HG03064 (cell line): Measurements from ENCODE around the gene GIPC2.

Source experiments
- ATAC-seq: cut with Tn5 transposase; IDR thresholded peaks from one replicate; pipeline ENCODE4 v1.9.1; 2021; ENCODE audit warnings: low read depth; ENCODE audit not compliant: unreplicated experiment

Gene GIPC2

DNA sequence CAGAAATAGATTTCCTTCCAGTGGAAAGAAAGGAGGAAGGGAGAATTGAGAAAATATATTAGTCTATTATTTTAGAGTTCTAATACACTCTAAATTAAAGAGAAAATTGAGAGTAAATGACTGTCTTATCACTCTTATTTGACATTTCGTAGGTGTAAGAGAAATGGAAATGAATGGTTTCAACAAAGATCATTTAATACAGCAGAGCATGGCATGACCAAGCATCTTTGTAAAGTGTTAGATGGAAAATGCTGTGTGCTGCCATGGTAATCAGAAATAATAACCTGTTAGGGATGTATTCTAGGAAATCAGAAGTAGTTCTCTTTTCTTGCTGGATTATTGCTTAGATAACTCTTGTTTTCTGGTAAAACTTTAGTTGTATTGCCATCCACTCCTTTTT, 90.9 kb downstream of the GIPC2 start:
- ATAC-seq: no peak

DNA sequence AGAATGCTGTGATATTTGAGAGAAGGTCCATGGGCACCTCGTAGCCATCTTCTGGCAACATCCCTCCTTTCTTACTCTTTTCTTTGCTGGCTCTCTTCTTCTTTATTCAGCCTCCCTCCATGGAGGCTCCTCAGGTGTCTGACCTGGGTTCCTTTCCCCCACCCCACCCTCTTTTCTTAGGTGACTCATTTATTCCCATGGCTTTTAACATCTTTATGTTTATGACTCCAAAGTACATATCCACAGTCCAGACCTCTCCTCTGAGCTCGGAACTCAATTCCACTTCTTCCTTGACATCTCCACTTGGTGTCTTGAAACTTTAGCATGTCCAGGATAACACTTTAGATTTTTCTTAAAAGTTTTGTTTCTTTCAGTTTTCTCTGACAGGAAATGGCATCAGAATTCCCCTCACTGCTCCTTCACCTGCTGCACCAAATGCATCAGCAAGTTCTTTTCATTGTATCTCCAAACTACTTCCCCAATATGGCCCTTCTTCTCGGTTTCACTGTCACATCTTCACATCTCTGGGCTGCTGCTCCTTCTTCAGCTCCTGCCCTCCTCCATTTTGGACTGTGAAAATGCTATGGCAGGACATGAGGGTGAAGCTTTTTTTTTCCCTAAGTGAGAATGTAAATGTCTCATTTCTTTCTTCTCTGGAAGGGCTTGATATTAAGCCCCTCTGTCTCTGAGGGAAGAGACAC, 95.9 kb downstream of the GIPC2 start:
- no peak for ATAC-seq

DNA sequence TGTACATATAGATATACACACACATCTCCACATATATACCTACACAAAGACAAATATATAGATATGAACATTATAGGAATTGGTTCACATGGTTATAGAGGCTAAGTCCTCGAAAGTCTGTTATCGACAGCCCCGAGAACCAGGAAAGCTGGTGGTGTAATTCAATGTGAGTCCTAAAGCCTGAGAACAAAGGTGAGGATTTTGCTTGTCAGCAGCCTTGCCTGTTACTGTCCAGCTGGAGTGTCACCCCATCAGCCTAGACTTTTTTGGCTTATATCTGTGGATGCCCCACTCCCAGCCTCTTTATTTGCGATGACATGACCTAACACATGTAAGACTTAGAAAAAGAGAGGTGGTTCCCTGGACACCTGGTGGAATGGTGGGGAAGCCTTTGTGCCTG, 97.0 kb downstream of the GIPC2 start:
- peak; percentile 8 for ATAC-seq

DNA sequence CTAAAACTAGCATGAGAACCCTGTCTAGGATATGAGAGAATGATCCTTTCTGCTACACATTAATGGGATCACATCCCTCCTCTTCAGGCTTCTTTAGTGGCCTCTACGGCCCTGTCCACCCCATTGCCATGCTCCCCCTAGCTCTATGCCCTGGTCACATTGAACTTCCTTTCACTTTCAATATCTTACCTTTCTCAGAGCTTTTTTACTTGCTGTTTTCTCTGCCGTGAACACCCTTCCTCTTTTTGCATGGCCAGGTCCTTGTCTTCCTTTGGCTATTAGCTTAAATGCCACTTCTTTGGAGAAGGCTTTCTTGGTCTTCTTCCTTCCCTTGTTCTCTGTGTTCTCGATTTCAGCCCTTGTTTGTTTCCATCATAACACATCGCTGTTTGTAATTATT, 97.4 kb downstream of the GIPC2 start:
- ATAC-seq: peak; percentile 76

DNA sequence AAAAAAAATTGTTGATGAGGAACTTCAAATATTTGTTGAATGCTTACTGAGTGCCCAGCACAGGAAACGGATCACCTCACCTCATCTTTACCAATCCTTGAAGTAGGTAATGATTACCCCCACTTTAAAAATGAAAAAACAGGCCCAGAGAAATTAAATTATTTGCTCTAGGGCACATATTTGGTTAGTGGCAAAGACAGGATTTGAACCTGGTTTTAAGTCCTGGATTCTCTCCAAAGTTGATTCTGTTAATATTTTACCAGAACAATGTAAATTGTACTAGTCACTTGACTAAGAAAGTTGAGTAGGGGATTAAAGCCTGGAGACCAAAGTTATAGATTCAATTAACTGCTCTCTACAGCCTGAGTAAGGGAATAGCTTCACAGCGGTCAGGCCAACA, 97.9 kb downstream of the GIPC2 start:
- no peak for ATAC-seq

DNA sequence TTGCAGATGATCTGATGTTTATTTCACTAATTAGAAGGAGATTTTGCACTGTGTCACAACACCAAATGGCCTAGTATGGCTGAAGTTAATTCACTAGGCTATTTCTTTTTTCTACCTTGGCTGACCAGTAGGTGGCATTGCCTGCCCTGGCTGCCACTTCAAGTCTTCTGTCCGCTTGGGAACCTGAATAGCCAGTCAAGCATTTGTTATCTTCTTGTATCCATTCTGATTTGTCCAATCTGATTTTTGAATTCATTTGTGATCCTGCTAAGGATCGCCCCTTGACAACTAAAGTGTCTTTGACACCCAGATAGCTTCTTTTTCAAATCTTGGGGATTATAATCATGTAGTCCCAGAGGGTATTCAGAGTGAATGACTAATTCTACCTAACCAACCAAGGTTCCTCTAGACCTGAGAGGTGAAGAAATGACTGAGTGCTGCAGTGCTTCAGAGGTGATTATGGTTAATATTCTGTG, 99.4 kb downstream of the GIPC2 start:
- peak; percentile 62 for ATAC-seq

DNA sequence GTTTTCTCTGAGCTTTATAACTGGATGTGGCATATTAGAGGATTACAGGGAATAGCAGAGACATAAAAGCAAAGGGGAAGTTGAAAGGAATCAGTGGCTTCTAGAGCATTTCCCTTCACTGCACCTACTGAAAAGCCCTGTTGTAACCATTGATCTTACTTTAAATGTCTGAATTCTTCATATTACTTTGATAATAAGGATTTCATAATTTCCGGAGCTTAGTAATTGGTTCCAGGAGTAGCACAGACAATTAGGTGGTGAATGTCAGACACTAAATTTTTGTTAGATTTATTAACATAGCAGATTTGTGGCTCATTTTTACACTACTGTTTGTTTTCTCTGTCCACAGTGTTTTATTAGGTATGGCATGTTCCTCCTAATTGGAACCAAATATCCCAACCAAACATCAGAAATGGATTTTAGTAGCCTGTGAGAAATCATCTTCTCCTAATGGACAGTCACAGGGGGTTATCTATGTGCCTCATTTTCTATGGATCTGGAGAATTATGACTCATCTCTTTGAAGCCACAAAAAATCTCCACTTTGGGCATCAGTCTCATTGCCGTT, 100.5 kb downstream of the GIPC2 start:
- no peak for ATAC-seq

DNA sequence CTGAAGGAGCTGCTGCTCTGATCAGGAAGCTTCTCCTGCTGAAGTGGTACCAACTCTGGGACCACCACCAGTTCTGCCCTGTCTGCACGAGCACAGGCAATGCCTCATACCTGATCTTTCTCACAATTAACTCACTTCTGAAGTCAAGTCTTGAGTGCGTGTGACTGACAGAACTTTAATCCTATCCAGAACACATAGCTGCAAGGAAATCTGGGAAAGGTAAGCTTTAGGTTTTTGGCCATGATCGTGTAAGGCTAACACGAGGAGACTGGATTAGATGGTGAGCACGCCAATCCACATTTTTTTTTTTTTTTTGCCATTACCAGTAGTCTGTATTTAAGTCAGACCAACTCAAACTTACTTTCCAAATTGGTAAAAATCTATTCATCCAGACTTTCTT, 101.3 kb downstream of the GIPC2 start:
- no peak for ATAC-seq

DNA sequence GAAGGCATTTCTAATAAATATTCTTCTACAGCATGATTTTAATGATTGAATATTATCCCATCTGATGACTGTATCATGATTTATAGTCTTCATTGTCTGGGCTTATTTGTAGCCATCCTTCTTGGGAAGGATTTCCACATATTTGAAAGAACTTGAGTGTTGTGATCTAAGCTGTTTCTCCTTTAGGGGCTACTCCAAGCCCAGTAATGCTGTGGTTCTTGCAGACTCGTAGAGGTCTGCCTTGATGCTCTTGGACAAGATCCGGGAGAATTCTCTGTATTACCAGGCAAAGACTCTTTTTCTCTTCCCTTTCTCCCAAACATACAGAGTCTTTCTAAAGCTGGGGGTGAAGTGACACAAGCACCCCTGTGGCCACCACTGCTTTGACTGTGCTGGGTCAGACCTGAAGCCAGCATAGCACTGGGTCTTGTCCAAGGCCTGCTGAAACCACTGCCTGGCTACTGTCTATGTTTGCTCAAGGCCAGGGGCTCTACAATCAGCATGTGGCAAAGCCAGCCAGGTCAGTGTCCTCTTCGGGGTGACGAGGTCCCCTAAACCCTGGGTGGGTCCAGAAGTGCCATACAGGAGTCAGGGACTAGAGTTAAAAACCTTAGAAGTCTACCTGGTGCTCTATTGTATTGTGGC, 107.4 kb downstream of the GIPC2 start:
- ATAC-seq: no peak

DNA sequence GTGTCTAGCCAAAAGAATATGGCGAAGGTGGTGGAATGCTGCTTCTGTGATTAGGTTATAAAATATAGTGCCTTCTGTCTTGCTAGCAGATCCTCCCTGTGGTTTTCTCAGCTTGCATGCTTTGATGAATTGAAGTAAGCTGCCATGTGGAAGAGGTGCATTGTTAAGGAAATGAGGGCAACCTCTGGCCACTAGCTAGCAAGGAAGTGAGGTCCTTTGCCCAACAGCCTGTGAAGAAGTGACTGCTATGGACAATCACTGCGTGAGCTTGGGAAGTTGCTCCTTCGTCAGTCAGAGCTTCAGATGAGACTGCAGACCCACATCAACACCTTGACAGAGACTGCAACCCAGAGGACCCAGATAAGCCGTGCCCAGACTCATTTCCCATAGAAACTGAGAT, 109.4 kb downstream of the GIPC2 start:
- no peak for ATAC-seq

DNA sequence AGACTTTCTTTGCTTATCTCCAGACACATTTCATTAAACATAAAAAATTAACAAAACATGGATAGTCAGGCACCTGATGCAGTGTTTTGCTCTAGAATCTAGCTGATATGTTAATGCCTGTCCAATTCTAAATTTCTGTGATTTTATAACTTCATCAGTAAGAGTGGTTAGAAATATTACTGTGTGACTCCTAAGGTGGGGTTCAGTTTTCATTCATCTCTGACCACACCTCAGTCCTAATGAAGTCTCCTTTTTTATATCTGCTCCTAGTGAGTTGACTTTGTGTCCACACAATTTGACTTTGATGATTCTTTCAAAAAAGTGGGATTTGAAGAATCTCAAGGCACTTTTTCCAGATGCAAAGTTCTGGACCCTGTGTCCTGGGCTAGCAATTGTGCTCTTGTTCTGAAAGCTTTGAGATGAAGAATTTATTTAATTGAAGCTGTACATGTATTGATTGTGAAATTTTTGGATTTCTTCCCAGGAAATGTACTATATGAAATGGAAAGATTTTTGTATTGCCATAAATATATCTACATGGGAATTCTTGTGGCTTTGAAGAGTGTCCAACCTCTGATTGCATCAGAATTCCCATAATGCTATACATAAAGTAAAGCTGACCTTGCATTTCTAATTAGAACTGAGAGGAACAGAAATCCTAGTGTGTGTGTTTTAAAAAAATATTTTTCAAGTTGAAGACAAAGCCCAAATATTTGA, 111.2 kb downstream of the GIPC2 start:
- ATAC-seq: no peak

DNA sequence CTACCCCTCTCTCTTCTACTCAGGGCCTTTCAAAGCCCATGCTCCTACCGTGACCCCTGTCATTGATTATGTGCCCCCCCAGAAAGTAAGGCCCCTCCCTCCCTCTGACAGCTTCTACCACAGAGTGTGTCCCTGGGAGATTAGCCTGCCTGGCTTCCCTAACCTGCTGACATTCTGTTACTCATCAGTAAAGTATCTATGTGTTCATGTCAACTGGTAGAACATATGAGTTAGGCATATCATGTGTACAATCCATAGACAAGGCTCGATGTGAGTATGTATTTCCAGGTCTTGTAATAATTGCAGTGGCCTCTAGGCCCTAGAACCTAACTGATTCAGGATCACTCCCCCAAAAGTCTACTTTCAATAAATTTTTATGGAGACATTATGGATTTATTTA, 120.0 kb downstream of the GIPC2 start:
- ATAC-seq: no peak

DNA sequence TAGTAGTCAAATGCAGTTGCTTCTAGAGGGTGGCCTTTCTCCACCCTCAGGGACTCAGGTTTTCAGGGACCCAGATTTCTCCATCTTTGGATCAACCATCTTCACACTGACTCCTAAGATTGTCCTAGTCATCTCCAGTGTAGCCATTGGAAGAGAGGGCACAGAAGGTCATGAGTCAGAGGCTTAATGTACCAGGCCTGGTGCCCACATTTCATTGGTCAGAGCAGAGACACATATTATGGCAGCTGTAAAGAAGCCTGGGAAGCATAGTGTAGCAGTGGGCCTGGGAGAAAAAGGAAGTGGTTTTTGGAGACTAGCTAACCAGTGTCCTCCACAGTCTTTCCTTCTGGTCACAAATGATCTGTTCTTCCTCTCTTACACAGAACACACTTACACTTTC, 122.5 kb downstream of the GIPC2 start:
- no peak for ATAC-seq

DNA sequence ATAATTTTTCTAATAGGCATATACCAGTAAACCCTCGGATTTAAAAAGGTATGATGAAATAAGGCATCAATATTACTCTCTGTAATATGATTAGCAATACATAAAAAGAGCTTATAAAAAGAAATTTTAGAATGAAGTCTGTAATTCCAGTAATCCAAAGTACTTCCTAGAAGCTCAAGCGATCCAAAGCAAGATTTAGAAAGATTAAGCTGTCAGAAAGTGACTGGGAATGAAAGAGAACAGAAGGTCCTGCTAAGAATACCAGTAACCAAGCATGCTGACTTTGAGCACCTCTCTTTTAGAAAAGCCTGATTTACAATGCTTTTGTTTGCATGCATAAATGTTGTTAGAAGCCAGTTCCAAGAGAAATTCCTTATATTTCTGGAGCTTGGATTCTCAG, 125.1 kb downstream of the GIPC2 start:
- no peak for ATAC-seq

DNA sequence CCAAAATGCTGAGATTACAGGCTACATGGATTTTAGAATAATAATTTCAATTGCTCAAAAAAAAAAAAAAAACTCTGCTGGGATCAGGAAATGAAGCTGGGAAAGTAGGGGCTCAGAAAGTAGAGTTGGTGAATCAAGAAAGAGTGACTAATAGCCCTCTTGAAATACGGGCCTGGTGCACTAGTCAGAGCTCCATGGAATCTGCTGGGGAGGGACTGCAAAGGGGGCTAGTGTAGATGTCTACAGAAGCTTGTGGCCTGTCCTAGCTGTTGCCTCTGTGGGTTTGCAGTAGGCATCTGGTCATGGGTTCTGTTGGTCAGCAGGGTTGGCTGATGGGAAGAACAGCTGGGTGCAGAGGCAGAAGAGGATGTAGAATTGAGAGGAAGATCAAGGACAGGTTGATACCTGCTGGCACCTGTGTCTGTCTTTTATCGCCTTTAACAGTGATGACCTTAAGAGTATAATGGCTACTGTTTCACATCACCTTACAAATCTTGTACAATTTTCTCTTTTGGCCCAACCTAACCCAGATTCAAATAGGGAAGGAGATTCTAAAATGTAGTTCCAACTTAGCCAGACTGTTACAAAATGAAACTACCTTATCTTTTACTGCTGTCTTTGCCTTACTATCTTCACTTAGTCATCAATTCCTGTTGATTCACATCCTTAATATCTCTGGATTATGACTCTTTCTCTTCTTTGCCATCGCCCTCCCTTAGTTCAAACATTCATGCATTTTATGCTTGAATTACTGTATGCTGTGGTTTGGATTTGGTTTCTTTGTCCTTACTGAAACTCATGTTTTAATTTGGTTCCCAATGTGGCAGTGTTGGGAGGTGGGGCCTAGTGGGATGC, 126.2 kb downstream of the GIPC2 start:
- no peak for ATAC-seq

DNA sequence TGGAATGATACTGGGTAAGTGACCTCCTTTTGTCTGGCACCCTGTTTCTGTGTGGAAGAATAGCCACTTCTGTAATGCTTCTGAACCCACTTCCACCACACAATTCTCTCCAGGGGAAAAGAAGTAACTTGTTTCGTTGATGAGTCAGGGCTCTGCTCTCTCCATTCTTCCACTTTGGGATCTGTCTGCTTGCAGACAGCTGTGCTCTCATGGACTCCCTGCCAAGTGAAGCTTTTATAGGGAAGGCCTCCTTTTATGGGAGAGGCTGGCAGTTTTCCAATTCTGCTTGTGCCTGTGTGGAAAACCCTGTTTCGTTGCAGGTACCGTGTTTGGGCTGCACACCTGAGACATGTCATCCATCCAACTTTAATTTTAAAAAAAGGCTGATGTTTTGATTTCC, 130.7 kb downstream of the GIPC2 start:
- no peak for ATAC-seq

DNA sequence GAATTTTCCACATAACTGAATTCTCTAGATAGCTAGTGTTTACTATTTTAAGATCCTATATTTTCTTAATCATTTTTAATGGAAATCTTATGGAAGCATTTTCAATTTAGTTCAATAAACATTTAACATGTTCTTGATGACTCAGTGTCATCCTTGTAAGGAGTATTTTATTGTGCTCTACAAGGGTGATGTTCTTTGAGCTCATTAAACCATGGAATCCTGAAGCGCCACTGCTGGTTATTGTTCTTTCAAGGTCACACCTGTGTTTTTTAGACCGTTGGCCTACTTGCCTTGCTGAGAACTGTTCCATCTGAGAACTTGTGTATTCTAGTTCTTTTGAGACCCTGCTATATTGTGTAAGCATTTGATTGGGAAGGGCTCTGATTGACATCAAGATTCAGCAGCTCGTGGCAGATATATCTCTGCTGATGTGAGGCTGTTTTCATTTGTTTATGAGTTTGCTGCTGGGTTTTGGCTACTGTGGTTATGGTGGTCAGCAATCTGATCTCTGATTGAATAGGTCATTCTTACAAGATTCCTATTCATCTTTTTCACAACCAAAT, 132.0 kb downstream of the GIPC2 start:
- no peak for ATAC-seq

DNA sequence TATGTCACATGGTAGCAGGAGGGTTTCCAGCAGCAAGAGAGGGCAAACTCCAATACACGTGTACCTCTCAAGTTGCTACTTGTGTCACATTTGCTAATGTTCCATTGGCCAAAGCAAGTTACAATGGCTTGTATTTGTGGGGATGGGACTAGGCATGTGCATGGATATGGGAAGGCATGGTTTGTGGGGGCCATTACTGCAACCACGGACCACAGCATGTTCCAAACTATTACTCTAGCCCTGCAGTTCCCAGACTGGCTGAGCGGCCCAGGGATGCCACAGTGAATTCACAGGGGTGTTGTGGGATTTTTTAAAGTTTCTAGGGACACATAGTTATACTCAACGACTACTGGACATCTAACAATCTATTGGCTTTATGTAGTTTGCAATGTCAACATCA, 133.1 kb downstream of the GIPC2 start:
- no peak for ATAC-seq

DNA sequence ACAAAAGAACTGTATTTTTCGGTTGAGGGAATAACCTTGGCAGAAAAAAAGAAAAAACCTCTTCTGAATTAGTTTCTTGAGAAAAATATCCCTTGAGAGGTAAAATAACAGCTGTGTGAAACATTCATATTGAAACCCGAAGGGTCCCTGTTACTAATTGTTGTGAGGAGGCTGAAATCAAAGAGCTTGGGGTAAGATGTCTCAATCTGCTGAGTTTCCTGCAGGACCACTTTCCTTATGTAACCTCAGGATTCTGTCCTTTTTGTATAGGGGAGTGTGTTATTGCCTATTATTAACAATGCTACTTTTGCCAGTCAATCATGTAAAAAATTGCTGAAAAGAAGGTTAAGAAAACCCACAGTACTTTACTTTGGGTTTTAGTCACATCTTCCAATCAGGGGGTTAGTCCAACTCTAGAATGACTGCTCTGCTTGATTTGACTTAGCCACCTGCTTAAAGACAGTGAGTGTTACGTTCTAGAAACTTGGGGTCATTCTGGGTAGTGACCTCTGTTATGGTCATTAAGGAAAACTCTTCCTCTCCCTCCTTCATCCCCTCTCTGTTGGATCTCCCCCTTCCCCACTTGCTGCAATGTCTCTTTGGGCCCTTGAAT, 138.8 kb downstream of the GIPC2 start:
- no peak for ATAC-seq
